Tibial nerve (tissue), 4 donors: ENCODE measurements around the gene PROM2.

Experiments
- CTCF ChIP-seq, 5 experiments: fragments of 200-600 bp in 3 of 5; fragments of 450-650 bp in 2 of 5; sonication (generic) in 3 of 5; IDR thresholded peaks; one replicate each; pipeline ENCODE4 v1.5.1; 2016 to 2019; ENCODE audit warnings: antibody characterized with exemption in 5 of 5, mild to moderate bottlenecking in 3 of 5, moderate library complexity in 2 of 5
- EP300 ChIP-seq, 2 donors: sonication (generic); formaldehyde crosslinking; IDR thresholded peaks; one replicate each; pipeline ENCODE4 v1.6.1; 2017; ENCODE audit warnings: antibody characterized with exemption in 2 of 2, mild to moderate bottlenecking in 1 of 2
- POLR2A ChIP-seq, 2 donors: fragments of 450-650 bp; IDR thresholded peaks; one replicate each; pipeline ENCODE4 v1.6.1; 2017; ENCODE audit warnings: antibody characterized with exemption in 2 of 2, mild to moderate bottlenecking in 2 of 2, moderate library complexity in 2 of 2

DNA sequence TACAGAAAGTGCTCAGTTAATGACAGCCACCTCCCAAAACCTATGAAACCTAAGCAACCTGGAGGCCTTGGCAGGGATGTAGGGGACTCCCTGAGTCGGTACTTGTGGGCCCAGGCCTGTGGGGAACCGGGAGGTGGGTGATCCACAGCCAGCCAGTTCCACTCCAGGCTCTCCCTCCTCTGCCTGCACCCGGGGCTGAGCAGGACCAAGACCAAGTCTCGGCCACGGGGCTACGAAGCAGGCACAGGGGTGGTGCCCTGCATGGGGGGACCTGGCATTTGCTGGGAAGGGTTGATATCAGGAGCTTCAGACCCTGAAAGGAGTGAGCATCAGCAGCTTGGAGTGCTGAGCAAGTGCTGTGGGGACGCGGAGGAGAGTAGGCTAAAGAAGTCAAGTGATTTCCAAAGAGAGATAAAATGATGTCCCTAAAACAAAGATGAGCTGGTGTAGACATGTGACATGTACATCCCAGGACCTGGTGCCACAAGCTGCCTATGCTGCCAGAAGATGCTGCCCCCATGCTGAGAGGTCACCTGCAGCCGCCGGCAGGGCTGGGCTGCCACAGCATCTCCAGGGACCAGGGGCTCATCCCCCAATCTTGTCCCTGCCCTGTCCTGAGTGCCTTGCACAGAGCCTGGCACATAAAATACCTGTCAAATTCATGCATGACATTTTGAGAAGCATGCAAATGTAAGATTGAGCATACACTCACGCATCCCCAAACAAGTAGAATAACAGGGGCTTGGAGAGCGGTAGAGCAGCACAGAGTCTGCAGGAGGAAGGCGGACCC is 44.4 kb downstream of the PROM2 start:
- TF ChIP-seq CTCF (IDR thresholded peaks at IDR 0.05) (no peak), EP300 (IDR thresholded peaks at IDR 0.05) (no peak), POLR2A (IDR thresholded peaks at IDR 0.05) (no peak)
